HG02870 (cell line): Measurements from ENCODE around the gene FBXO48.
A peak's percentile ranks its signal among the peaks of the same experiment; 100 is the strongest.

Experiments used
- ATAC-seq: cut with Tn5 transposase; IDR thresholded peaks from one replicate; pipeline ENCODE4 v1.9.1; 2021; ENCODE audit warnings: mild to moderate bottlenecking, moderate library complexity; ENCODE audit not compliant: unreplicated experiment

The FBXO48 gene

DNA sequence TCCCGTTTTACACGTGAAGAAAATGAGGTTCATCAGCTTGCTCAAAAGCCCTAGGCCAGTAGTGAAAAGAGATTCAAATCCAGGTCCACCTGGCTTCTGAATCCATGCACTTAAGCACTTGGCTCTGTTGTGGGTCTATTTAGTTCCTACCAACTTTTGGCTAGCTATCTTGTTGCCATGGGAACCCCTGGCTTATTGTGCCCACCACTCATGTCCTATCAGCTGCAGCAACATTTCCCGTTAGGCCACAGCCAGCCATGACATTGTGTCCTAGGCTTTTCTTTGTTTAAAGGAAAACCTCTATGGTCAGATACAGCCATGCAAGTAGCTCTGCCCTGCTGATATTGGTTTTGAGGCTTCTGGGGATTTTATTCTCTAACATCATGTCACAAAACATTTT is 52.2 kb downstream of the FBXO48 start:
- no peak for ATAC-seq

DNA sequence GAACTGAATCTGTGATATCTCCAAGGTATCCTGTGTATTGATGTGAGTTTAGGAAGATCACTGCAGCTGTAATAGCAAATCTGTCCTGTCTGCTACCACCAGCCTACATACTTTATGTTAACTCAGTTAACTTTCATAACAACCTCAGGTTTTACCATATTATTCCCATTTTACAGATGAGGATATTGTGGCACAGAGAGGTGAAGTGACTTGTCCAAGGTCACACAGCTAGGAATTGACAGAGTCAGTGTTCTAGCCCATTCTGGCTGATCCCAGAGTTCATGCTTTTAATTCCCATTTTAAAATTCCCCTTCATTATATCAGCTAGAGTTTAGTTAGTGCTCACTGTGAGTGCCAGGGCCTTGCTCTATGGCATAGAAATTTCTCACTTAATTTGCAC is 52.6 kb downstream of the FBXO48 start:
- ATAC-seq, result no peak

DNA sequence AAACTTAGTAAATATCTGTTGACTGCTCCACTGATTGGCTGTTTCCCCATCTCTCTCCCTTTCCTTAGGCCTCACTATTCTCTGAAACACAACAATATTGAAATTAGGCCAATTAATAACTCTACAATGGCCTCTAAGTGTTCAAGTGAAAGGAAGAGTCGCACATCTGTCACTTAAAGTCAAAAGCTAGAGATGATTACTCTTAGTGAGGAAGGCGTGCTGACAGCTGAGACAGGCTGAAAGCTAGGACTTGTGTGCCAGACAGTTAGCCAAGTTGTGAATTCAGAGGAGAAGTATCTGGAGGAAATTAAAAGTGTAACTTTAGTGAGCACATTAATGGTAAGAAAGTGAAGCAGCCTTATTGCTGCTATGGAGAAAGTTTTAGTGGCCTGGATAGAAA is 53.6 kb downstream of the FBXO48 start:
- ATAC-seq, result no peak

DNA sequence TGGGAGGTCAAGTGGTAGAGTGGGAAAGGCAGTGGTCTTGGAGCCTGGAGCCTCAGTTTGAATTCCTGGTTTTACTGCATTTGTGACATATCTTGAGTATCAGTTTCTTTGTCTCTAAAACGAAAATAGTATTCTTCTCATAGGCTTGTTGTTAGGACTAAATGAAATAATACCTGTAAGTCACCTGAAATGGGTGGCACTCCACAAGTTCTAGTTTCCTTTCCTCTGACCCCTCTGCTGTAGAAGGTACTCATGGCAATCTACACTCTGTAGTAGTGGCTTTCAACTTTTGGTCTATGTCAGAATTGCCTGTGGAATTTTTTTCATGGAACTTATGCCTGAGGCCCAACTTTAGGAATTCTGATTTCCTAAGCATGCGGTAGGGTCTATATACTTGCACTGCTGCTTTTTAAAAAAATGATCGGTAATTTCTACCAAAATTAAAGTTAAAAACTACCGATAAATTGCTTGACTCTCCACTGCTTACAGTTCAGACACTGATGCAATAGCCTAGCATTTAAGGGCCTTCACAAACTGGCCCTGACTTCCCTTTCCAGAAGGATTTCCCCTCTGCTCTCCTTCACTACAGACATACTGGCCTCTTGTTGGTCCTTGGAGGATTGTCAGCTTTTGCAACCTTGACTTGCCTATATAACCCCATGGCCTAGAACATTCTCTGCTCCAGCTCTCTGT is 54.8 kb downstream of the FBXO48 start:
- peak; percentile 60 for ATAC-seq

DNA sequence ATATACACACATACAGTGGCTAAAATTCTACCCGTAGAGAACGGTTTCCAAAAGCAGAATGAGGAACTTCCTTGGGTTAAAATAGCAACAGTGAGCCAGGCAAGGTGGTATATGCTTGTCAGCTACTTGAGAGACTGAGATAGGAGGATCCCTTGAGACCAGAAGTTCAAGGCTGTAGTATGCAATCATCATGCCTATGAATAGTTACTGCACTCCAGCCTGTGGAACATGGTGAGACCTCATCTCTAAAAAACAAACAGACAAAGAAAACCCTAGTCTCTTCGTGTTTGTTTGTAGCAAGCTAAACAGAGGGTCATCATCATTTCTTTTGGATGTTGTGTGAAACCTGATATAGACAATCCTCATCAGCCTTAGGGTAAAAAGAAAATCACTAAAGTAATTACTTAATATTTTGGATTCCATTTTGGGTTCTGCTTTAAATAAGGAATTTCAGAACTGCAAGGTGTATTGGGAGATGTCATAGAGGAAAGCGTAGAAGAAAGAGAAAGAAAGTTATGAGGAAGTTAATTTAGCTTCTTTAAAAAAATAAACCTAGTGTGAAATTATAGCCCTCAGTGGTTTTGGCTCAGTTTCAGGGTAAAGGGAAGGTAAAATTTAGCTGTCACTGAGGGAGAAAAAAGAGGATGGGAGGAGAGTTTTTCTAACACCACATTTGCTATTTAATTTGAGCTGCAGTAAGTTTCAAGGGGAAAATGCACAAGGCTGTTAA is 55.5 kb downstream of the FBXO48 start:
- peak; percentile 84 for ATAC-seq
